ENCODE results near the gene NDST1. TPM values are rescaled to one million over a fixed set of nuclear protein-coding genes. Genes with fewer than 3 reads are reported as not detected.
A peak's percentile ranks its signal among the peaks of the same experiment; 100 is the strongest.

Gene NDST1
- polyA plus RNA-seq, 1 experiment, result 89.7 TPM

DNA sequence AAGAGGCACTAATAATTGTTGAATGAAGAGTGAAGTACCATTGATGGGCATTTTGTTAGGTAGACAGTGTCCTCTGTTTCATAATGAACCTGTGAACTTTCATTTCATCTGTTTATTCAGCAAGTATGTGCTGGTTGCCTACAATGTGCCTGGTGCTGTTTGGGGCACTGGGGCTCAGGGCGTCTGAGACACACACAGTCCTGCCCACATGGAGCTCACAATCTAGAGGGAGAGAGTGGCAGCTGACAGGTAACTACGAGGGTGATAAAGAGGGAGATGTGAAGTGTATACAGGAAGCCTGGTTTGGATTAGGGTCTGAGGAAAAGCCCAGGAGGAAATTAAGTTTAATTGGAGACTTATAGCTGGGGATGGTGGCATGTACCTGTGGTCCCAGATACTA is 28.5 kb upstream of the NDST1 start:
- ChIA-PET CTCF (interaction anchor here (0.8 kb wide), 1 partner anchor 38 kb away, joined by 3 read pairs; no protein-coding TSS in a partner anchor), POLR2A (no interaction called here)
- Histone ChIP-seq H3K36me3 (ENCODE audit: control insufficient read depth, insufficient read depth, low read length) (no peaks in the 10 kb centered on the region), H3K27me3 (ENCODE audit: control insufficient read depth, insufficient read depth, low read length) (no peaks in the 10 kb centered on the region), H3K4me3 (ENCODE audit: low read depth, low read length) (no peak overlapping the region)
- no peak for DNase-seq (ENCODE audit: low read depth)
- TF ChIP-seq, protein P1, sequence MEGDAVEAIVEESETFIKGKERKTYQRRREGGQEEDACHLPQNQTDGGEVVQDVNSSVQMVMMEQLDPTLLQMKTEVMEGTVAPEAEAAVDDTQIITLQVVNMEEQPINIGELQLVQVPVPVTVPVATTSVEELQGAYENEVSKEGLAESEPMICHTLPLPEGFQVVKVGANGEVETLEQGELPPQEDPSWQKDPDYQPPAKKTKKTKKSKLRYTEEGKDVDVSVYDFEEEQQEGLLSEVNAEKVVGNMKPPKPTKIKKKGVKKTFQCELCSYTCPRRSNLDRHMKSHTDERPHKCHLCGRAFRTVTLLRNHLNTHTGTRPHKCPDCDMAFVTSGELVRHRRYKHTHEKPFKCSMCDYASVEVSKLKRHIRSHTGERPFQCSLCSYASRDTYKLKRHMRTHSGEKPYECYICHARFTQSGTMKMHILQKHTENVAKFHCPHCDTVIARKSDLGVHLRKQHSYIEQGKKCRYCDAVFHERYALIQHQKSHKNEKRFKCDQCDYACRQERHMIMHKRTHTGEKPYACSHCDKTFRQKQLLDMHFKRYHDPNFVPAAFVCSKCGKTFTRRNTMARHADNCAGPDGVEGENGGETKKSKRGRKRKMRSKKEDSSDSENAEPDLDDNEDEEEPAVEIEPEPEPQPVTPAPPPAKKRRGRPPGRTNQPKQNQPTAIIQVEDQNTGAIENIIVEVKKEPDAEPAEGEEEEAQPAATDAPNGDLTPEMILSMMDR (IDR thresholded peaks at IDR 0.05; ENCODE audit: insufficient read depth, low read depth, low read length), result no peak

DNA sequence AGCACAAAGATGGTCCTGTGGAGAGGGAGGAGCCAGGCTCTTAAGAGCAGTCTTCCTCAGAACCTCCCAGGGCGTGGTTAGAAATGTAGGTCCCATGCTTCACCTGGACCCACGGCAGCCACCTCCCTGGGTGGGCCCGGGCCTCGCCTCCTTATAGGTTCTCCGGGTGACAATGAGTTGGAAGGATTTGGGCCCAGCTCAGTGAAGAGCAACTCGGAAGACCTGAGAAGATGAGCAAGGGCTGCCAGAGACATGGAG is 26.3 kb upstream of the NDST1 start:
- ChIA-PET POLR2A (no interaction called here), CTCF (interaction anchor here (1.5 to 1.9 kb wide), 2 partner anchors 16 to 79 kb away, joined by 3 to 6 read pairs; no protein-coding TSS in a partner anchor)
- H3K4me3 ChIP-seq (ENCODE audit: low read depth, low read length), result no peak overlapping the region
- no peaks in the 10 kb centered on the region for H3K27me3 ChIP-seq (ENCODE audit: control insufficient read depth, insufficient read depth, low read length)
- no peak for DNase-seq (ENCODE audit: low read depth)
- TF ChIP-seq, protein P1 (IDR thresholded peaks at IDR 0.05; ENCODE audit: insufficient read depth, low read depth, low read length), result no peak
- H3K36me3 ChIP-seq (ENCODE audit: control insufficient read depth, insufficient read depth, low read length), result no peaks in the 10 kb centered on the region

DNA sequence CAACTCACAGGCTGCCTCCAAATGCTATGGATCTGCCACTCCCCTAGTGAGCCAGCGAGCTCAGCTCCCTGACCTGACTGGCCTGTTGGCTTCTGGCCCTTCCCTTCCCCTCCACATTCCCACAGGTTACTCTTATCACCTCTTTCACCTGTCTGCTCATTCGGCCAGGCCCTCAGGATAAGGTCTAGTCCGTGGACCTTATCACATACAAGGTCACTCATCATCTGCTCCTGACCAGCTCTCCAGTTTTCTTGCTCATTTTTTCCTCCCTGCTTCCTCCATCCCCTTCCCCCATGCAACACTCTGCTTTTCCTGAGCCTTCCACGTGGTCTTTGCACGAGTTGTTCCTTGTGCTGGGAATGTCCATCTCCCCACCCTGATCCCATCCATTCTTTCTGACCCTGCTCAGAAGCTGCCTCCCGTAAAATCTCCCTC is 25.9 kb upstream of the NDST1 start:
- CTCF ChIA-PET, result interaction anchor here (1.5 to 1.9 kb wide), 2 partner anchors 16 to 78 kb away, joined by 3 to 6 read pairs; no protein-coding TSS in a partner anchor
- TF ChIP-seq, protein P1 (IDR thresholded peaks at IDR 0.05; ENCODE audit: insufficient read depth, low read depth, low read length), result no peak
- Histone ChIP-seq H3K4me3 (ENCODE audit: low read depth, low read length) (no peak overlapping the region), H3K27me3 (ENCODE audit: control insufficient read depth, insufficient read depth, low read length) (no peaks in the 10 kb centered on the region), H3K36me3 (ENCODE audit: control insufficient read depth, insufficient read depth, low read length) (no peaks in the 10 kb centered on the region)
- no peak for DNase-seq (ENCODE audit: low read depth)
- POLR2A ChIA-PET, result no interaction called here

- POLR2A ChIA-PET, result interaction anchor here (1.3 kb wide), 1 partner anchor 12 kb away, joined by 4 read pairs; no protein-coding TSS in a partner anchor
These were observed 22.8 kb upstream of the NDST1 start for GRCh38 chr5:150484964-150485692.

More at GRCh38 chr5:150484964-150485692, 22.8 kb upstream of the NDST1 start:
- CTCF ChIA-PET, result interaction anchor here (0.7 to 3.4 kb wide), 6 partner anchors 12 to 61 kb away, joined by 3 to 12 read pairs (median 3); no protein-coding TSS in a partner anchor
- Histone ChIP-seq H3K36me3 (ENCODE audit: control insufficient read depth, insufficient read depth, low read length) (no peaks in the 10 kb centered on the region; the same call in 1 of the 2 replicates), H3K27me3 (ENCODE audit: control insufficient read depth, insufficient read depth, low read length) (no peaks in the 10 kb centered on the region), H3K4me3 (ENCODE audit: low read depth, low read length) (peak overlapping the region; percentile 97)
- TF ChIP-seq, protein P1 (IDR thresholded peaks at IDR 0.05; ENCODE audit: insufficient read depth, low read depth, low read length), result no peak
- no peak for DNase-seq (ENCODE audit: low read depth)

Data from BJ (cell line).